ENCODE data around the gene RXFP4. TPM values are rescaled to one million over a fixed set of nuclear protein-coding genes. Genes with fewer than 3 reads are reported as not detected.

RXFP4 gene
- total RNA-seq, 1 donor from 2014 or later, result not detected

DNA sequence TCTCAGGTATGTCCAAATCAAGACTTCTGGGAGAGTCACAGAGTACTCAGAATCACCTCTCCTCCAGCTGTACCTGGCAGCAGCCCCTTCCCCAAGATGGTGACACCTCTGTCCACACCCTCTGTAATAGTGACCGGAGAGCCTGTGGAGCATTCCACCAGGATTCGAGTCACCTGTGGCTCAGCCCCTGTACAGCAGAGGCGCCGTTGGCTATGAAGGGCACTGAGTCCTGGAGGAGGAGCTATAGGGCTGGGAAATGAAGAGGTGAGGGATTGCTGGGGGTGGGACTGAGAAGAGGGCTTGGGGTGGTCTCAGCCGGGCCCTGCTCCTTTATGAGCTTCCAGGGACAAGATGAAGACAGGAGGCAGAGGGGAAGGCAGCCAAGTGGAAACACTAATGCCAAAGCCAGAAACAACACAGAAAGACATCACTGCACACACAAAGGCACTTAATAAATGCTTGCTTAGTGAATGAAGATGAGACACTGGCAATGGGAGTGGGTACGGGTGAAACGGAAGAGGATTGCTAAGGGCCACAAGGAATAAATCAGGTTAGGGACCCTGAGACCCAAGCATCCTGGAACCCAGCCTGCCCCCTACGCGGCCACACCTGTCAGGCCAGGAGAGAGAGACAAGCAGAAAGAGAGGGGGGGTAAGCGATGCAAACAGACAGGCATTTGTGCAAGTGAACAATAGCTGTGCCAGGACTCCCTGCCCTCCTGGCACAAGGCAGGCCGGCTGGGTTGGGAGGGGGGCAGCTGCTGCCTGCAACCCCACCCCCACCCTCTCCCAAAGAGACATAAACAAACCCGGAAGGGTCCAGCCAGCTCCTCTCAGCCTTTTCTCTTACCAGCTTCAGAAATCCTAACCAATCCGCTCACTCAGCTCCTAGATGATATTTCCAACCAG is 33.0 kb downstream of the RXFP4 start:
- H3K4me3 ChIP-seq, result peak overlapping the region; percentile 94
- H3K4me1 ChIP-seq, result peaks cover 76% of the 10 kb centered on the region
- DNase-seq (no peak), ATAC-seq (no peak)
- peak overlapping the region; percentile 56 for H3K27ac ChIP-seq
- H3K9me3 ChIP-seq, result no peaks in the 10 kb centered on the region
- no peak for TF ChIP-seq CTCF (IDR thresholded peaks at IDR 0.05)
- H3K36me3 ChIP-seq, result peaks cover 16% of the 10 kb centered on the region
- no peaks in the 10 kb centered on the region for H3K27me3 ChIP-seq (ENCODE audit: low read depth)
- intact Hi-C loops (cut with DNase I), result no loop called here

- ATAC-seq, result no peak
- intact Hi-C loops (cut with DNase I), result no loop called here
- Histone ChIP-seq H3K36me3 (peaks cover 7% of the 10 kb centered on the region), H3K27ac (peak overlapping the region; percentile 93), H3K27me3 (ENCODE audit: low read depth) (no peaks in the 10 kb centered on the region), H3K4me3 (peak overlapping the region; percentile 94), H3K4me1 (peaks cover 76% of the 10 kb centered on the region), H3K9me3 (no peaks in the 10 kb centered on the region)
- no peak for TF ChIP-seq CTCF (IDR thresholded peaks at IDR 0.05)
- DNase-seq, result no peak
Measured at GRCh38 chr1:155975375-155976061, 34.1 kb downstream of the RXFP4 start.

GRCh38 chr1:155976062-155976912 is 34.8 kb downstream of the RXFP4 start:
- peak overlapping the region; percentile 93 for H3K27ac ChIP-seq
- DNase-seq (peak; percentile 82), ATAC-seq (peak; percentile 44 to 47)
- H3K9me3 ChIP-seq, result no peaks in the 10 kb centered on the region
- peaks cover 76% of the 10 kb centered on the region for H3K4me1 ChIP-seq
- no peak for TF ChIP-seq CTCF (IDR thresholded peaks at IDR 0.05)
- H3K27me3 ChIP-seq (ENCODE audit: low read depth), result no peaks in the 10 kb centered on the region
- peaks cover 7% of the 10 kb centered on the region for H3K36me3 ChIP-seq
- intact Hi-C loops (cut with DNase I), result no loop called here
- peak overlapping the region; percentile 94 for H3K4me3 ChIP-seq

DNA sequence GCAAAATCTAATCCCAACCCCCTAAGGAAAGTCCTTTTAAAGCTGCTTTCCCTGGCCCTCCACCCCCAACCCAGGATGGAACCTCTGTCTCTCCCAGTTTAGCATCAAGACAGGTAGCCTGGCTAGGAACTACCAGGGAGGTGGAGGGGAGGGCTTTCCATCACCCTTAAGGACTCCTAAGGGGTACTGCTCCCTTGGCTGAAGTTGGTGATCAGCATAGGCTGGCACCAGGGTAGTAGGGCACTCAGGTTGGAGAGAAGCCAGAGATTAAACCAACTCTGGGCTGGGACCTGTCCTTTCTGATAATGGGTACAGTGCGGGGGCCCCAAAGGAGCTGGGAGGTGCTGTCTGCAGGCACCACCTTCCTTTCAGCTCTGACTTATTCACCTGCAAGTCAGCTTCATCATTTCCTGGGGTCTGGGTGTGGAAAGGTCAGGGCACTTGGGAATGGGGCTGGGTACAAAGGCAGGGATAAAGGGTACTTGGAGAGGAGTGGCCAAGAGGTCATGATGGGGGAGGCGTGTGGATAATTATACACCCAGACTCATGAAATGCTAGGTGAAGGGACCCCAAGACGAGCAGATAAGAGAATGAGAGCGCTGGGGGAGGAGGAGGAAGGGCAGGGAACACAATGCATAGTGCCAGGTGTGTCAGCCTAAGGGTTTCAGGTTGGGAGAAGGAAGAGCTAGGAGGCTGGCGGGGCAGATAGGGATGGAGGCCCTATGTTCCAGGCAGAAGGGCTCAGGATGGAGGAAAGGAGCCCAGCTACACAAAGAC is 35.7 kb downstream of the RXFP4 start:
- no peaks in the 10 kb centered on the region for H3K27me3 ChIP-seq (ENCODE audit: low read depth)
- intact Hi-C loops (cut with DNase I), result no loop called here
- no peaks in the 10 kb centered on the region for H3K9me3 ChIP-seq
- peak overlapping the region; percentile 93 for H3K27ac ChIP-seq
- ATAC-seq, result peak; percentile 0 to 3
- peaks cover 76% of the 10 kb centered on the region for H3K4me1 ChIP-seq
- no peak for TF ChIP-seq CTCF (IDR thresholded peaks at IDR 0.05)
- DNase-seq, result no peak
- peak overlapping the region; percentile 94 for H3K4me3 ChIP-seq
- H3K36me3 ChIP-seq, result peaks cover 7% of the 10 kb centered on the region

Data from lower lobe of right lung (tissue), 2 donors.